ENCODE measurements around the gene SLC6A6.

- no peak for TF ChIP-seq EZH2 (IDR thresholded peaks at IDR 0.05; ENCODE audit: low read depth, unreplicated experiment)
- no peak for TF ChIP-seq ZNF114 (CRISPR knock-in tag; IDR thresholded peaks at IDR 0.05)
Measured at GRCh38 chr3:14459787-14460186, 57.4 kb downstream of the SLC6A6 start.

All from GM23338 (cell line).